HG03060 (cell line): Measurements from ENCODE around the gene ASAP3.

Source experiments
- ATAC-seq: cut with Tn5 transposase; IDR thresholded peaks from one replicate; pipeline ENCODE4 v1.9.1; 2021; ENCODE audit warnings: low read depth, moderate number of reproducible peaks; ENCODE audit not compliant: unreplicated experiment

Gene ASAP3

GRCh38 chr1:23451441-23451840 is 32.5 kb downstream of the ASAP3 start:
- ATAC-seq = no peak

GRCh38 chr1:23450894-23451293 is 33.1 kb downstream of the ASAP3 start:
- no peak for ATAC-seq

- ATAC-seq = no peak
These were observed 34.0 kb downstream of the ASAP3 start for GRCh38 chr1:23449958-23450357.

GRCh38 chr1:23449306-23449705 is 34.7 kb downstream of the ASAP3 start:
- ATAC-seq = no peak

GRCh38 chr1:23448846-23449245 is 35.1 kb downstream of the ASAP3 start:
- ATAC-seq = no peak

GRCh38 chr1:23446661-23447310 is 37.2 kb downstream of the ASAP3 start:
- ATAC-seq = no peak

- no peak for ATAC-seq
These were observed 39.2 kb downstream of the ASAP3 start for GRCh38 chr1:23444596-23445390.

- no peak for ATAC-seq
These were observed 39.9 kb downstream of the ASAP3 start for GRCh38 chr1:23444104-23444533.

- ATAC-seq = no peak
These were observed 41.2 kb downstream of the ASAP3 start for GRCh38 chr1:23442751-23443150.

- ATAC-seq = no peak
These were observed 42.4 kb downstream of the ASAP3 start for GRCh38 chr1:23441446-23442148.

- ATAC-seq = no peak
These were observed 45.4 kb downstream of the ASAP3 start for GRCh38 chr1:23438545-23438944.

- no peak for ATAC-seq
These were observed 46.7 kb downstream of the ASAP3 start for GRCh38 chr1:23437355-23437664.

GRCh38 chr1:23436520-23437354 is 47.2 kb downstream of the ASAP3 start:
- no peak for ATAC-seq

GRCh38 chr1:23434260-23434775 is 49.7 kb downstream of the ASAP3 start:
- no peak for ATAC-seq

GRCh38 chr1:23433122-23433521 is 50.9 kb downstream of the ASAP3 start:
- ATAC-seq = no peak

- no peak for ATAC-seq
These were observed 52.5 kb downstream of the ASAP3 start for GRCh38 chr1:23431431-23431830.

GRCh38 chr1:23430803-23431202 is 53.2 kb downstream of the ASAP3 start:
- ATAC-seq = no peak

- ATAC-seq = no peak
These were observed 55.7 kb downstream of the ASAP3 start for GRCh38 chr1:23428136-23428905.

GRCh38 chr1:23427550-23427949 is 56.4 kb downstream of the ASAP3 start:
- no peak for ATAC-seq

GRCh38 chr1:23426828-23427227 is 57.2 kb downstream of the ASAP3 start:
- ATAC-seq = no peak
